Stimulated activated CD8-positive, alpha-beta memory T cell treated with anti-CD3 and anti-CD28 coated beads, Interleukin-4, amount 100 ng/mL, for 48 hours (primary cell): Measurements from ENCODE around the gene ABL2.
A peak's percentile ranks its signal among the peaks of the same experiment; 100 is the strongest.

Source experiments
- DNase-seq: peaks from one replicate; pipeline ENCODE4 v3.0.0-alpha.2; 2020

ABL2 gene

GRCh38 chr1:179128520-179128919 lies 101.0 kb downstream of the ABL2 start:
- DNase-seq: no peak

GRCh38 chr1:179127163-179127895 lies 102.1 kb downstream of the ABL2 start:
- no peak for DNase-seq

GRCh38 chr1:179126338-179127060 lies 103.0 kb downstream of the ABL2 start:
- no peak for DNase-seq

GRCh38 chr1:179124873-179125272 lies 104.6 kb downstream of the ABL2 start:
- no peak for DNase-seq

GRCh38 chr1:179121159-179121938 lies 108.1 kb downstream of the ABL2 start:
- peak; percentile 56 for DNase-seq

GRCh38 chr1:179120736-179121135 lies 108.7 kb downstream of the ABL2 start:
- no peak for DNase-seq

- DNase-seq: no peak
These were observed 110.0 kb downstream of the ABL2 start for GRCh38 chr1:179119513-179119912.

GRCh38 chr1:179115181-179115580 lies 114.3 kb downstream of the ABL2 start:
- DNase-seq: no peak

GRCh38 chr1:179108644-179109043 lies 120.8 kb downstream of the ABL2 start:
- DNase-seq: no peak

GRCh38 chr1:179107706-179108629 lies 121.5 kb downstream of the ABL2 start:
- no peak for DNase-seq

GRCh38 chr1:179105393-179105792 lies 124.1 kb downstream of the ABL2 start:
- DNase-seq: no peak

GRCh38 chr1:179104611-179105250 lies 124.7 kb downstream of the ABL2 start:
- DNase-seq: no peak

- no peak for DNase-seq
These were observed 125.5 kb downstream of the ABL2 start for GRCh38 chr1:179103999-179104398.

GRCh38 chr1:179101566-179101965 lies 127.9 kb downstream of the ABL2 start:
- DNase-seq: no peak

GRCh38 chr1:179099891-179100290 lies 129.6 kb downstream of the ABL2 start:
- DNase-seq: no peak

- no peak for DNase-seq
These were observed 133.6 kb downstream of the ABL2 start for GRCh38 chr1:179095924-179096323.

GRCh38 chr1:179095377-179095776 lies 134.1 kb downstream of the ABL2 start:
- no peak for DNase-seq

- no peak for DNase-seq
These were observed 134.7 kb downstream of the ABL2 start for GRCh38 chr1:179094818-179095217.

GRCh38 chr1:179092896-179093461 lies 136.5 kb downstream of the ABL2 start:
- DNase-seq: no peak

GRCh38 chr1:179091691-179092165 lies 137.7 kb downstream of the ABL2 start:
- DNase-seq: no peak

GRCh38 chr1:179090923-179091322 lies 138.6 kb downstream of the ABL2 start:
- no peak for DNase-seq

GRCh38 chr1:179090522-179090921 lies 139.0 kb downstream of the ABL2 start:
- no peak for DNase-seq
